K562 (cell line): ENCODE measurements around the gene DGCR8. TPM values are rescaled to one million over a fixed set of nuclear protein-coding genes. Genes with fewer than 3 reads are reported as not detected.

Experiments used
- C11orf30 ChIP-seq: fragments of 450-650 bp; IDR thresholded peaks from 2 replicates; pipeline ENCODE4 v1.6.1; 2016; ENCODE audit warnings: low read depth, mild to moderate bottlenecking
- CGGBP1 ChIP-seq: fragments of 250-450 bp; sonication (Bioruptor Pico); IDR thresholded peaks from 2 replicates; pipeline ENCODE4 v1.9.0; 2021; ENCODE audit warnings: mild to moderate bottlenecking
- ERF ChIP-seq: fragments of 450-650 bp; formaldehyde crosslinking; IDR thresholded peaks from 2 replicates; pipeline ENCODE4 v1.4.0; 2020; ENCODE audit warnings: mild to moderate bottlenecking, mixed read lengths
- FUS ChIP-seq: fragments of 200-400 bp; formaldehyde crosslinking; optimal IDR thresholded peaks from 2 replicates; pipeline ENCODE3; 2017; ENCODE audit warnings: low read depth, low read length
- GMEB1 ChIP-seq: fragments of 250-450 bp; sonication (Bioruptor Pico); IDR thresholded peaks from 2 replicates; pipeline ENCODE4 v1.4.0; 2020; ENCODE audit warnings: mild to moderate bottlenecking
- GTF2E2 ChIP-seq: fragments of 200-800 bp; sonication (Bioruptor generic); IDR thresholded peaks from 2 replicates; pipeline ENCODE4 v1.6.1; 2016; ENCODE audit warnings: missing genetic modification characterization, missing compliant biosample characterization
- HNRNPLL ChIP-seq: fragments of 200-400 bp; formaldehyde crosslinking; IDR thresholded peaks from 2 replicates; pipeline ENCODE4 v1.6.1; 2017; ENCODE audit warnings: low read length, low read depth, mild to moderate bottlenecking; ENCODE audit not compliant: poor library complexity, severe bottlenecking
- MNT ChIP-seq, 2 experiments: fragments of 450-650 bp; conservative IDR thresholded peaks; 2 replicates each; pipeline ENCODE4 v1.6.1; 2017; ENCODE audit warnings: mild to moderate bottlenecking in 2 of 2, moderate library complexity in 2 of 2
- NCOA1 ChIP-seq: fragments of 450-650 bp; IDR thresholded peaks from 2 replicates; pipeline ENCODE4 v1.6.1; 2016; ENCODE audit warnings: low read depth
- NFIC ChIP-seq: fragments of 450-650 bp; IDR thresholded peaks from 2 replicates; pipeline ENCODE4 v1.6.1; 2017; ENCODE audit warnings: mild to moderate bottlenecking, inconsistent platforms
- POU5F1 ChIP-seq: fragments of 150-350 bp; IDR thresholded peaks from 2 replicates; pipeline ENCODE4 v1.6.1; 2014; ENCODE audit warnings: borderline replicate concordance, low read length, low read depth, mild to moderate bottlenecking; ENCODE audit not compliant: partially characterized antibody
- RBM15 ChIP-seq: fragments of 200-400 bp; formaldehyde crosslinking; IDR thresholded peaks from 2 replicates; pipeline ENCODE4 v1.6.1; 2018; ENCODE audit warnings: mild to moderate bottlenecking, low read length, moderate library complexity; ENCODE audit not compliant: insufficient read depth
- RBM39 ChIP-seq: fragments of 200-400 bp; formaldehyde crosslinking; optimal IDR thresholded peaks from 2 replicates; pipeline ENCODE3; 2018; ENCODE audit warnings: low read depth, low read length
- TFE3 ChIP-seq: fragments of 450-650 bp; formaldehyde crosslinking; IDR thresholded peaks from 2 replicates; pipeline ENCODE4 v1.4.0; 2020; ENCODE audit warnings: mild to moderate bottlenecking, mixed read lengths
- WHSC1 ChIP-seq: IDR thresholded peaks from one replicate; pipeline ENCODE4 v1.6.1; 2012; ENCODE audit warnings: low read length, control low read depth, inconsistent platforms
- ZC3H11A ChIP-seq: IDR thresholded peaks from 2 replicates; pipeline ENCODE4 v1.6.1; 2012; ENCODE audit warnings: low read depth, low read length, improper control_type of control experiment
- ZC3H8 ChIP-seq: fragments of 450-650 bp; IDR thresholded peaks from 2 replicates; pipeline ENCODE4 v1.6.1; 2017
- ZNF561 ChIP-seq: fragments of 450-650 bp; formaldehyde crosslinking; conservative IDR thresholded peaks from 2 replicates; pipeline ENCODE4 v1.4.0; 2020; ENCODE audit warnings: mild to moderate bottlenecking, moderate library complexity
- ZNF592 ChIP-seq: fragments of 450-650 bp; IDR thresholded peaks from 2 replicates; pipeline ENCODE4 v1.6.1; 2017; ENCODE audit warnings: antibody characterized with exemption, mild to moderate bottlenecking
- polyA plus RNA-seq, 8 experiments: library from polyadenylated mRNA; depleted of rRNA in 4 of 8; stranded (reverse) in 5 of 8; unstranded in 3 of 8; fragments of >200 nt; fragmentation: Nextera tagmentation in 2 of 8; fragmentation: Illumina TruSeq in 1 of 8; extraction: Ambion mirVana in 2 of 8; extraction: Trizol in 1 of 8; gene quantifications; 2 replicates each; pipeline versions ENCODE4 v1.2.1 to v1.2.3, GENCODE V29; 2011 to 2014; ENCODE audit warnings: inconsistent platforms in 1 of 8, missing spikeins in 1 of 8
- total RNA-seq, 7 experiments: library from RNA; depleted of rRNA in 6 of 7; stranded (reverse); fragments of >200 nt in 6 of 7; fragmentation: Illumina TruSeq in 2 of 7; extraction: Trizol in 2 of 7; gene quantifications; 2 replicates each; pipeline versions ENCODE4 v1.2.1 to v1.2.3, GENCODE V29; 2011 to 2021; ENCODE audit warnings: low replicate concordance in 1 of 7

The DGCR8 gene
- total and polyA plus RNA-seq, 9 of the 15 experiments (the other 6 are each of a cell fraction or from before 2014, with no cell fraction given) = 5.9 to 144 (median 80.1) TPM

GRCh38 chr22:20128902-20129746 is 49.1 kb downstream of the DGCR8 start (continued):
- TF ChIP-seq WHSC1 (no peak), MNT (conservative IDR thresholded peaks at IDR 0.05) (no peak), CGGBP1 (CRISPR knock-in tag) (peak; percentile 3; the same call in 1 of the 2 replicates), GTF2E2 (no peak), HNRNPLL (peak; percentile 13), NCOA1 (no peak), FUS (no peak), RBM39 (no peak), NFIC (no peak), ERF (peak; percentile 66), POU5F1 (no peak), ZC3H8 (no peak), C11orf30 (no peak), ZNF592 (no peak), GMEB1 (CRISPR knock-in tag) (no peak), ZC3H11A (peak; percentile 92), TFE3 (CRISPR knock-in tag) (peak; percentile 26; the same call in 1 of the 2 replicates), RBM15 (no peak), ZNF561 (CRISPR knock-in tag) (0 out of 2 replicates have a peak, but pooled peaks have one; percentile 44)
